Ramos (cell line): ENCODE measurements around the gene DIP2C.
"Not testable (repeated sequence)": the region's sequence is repeated elsewhere in the genome, so short reads cannot be mapped to it uniquely, and the experiment has no call there.

ENCODE experiments used
- in situ Hi-C: fragments of 300-500 bp; cut with MboI; formaldehyde crosslinking; loops from one replicate; pipeline ENCODE4 v1.14.3; 2022; ENCODE audit warnings: low sequenced_read_pairs; ENCODE audit not compliant: unreplicated experiment

The DIP2C gene

DNA sequence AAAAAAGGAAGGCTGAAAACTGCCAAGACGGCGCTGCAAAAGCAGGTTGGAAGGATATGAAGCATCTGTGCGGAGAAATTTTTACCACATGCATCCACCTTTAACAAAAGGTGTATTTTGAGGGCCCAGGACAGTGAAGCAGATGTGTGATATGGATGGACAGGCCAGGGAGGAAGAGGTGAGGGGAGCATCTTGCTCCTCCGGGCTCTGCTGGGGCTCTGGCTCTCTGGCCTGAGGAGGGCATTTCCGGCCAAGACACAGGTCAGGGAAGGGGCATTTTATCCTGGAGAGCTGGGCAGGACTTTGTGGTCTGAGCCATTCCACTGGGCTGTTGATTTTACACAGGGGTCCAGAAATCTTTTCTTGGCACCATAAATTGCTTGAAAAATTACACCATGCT, 379.1 kb downstream of the DIP2C start:
- in situ Hi-C loops, result no loop called here

DNA sequence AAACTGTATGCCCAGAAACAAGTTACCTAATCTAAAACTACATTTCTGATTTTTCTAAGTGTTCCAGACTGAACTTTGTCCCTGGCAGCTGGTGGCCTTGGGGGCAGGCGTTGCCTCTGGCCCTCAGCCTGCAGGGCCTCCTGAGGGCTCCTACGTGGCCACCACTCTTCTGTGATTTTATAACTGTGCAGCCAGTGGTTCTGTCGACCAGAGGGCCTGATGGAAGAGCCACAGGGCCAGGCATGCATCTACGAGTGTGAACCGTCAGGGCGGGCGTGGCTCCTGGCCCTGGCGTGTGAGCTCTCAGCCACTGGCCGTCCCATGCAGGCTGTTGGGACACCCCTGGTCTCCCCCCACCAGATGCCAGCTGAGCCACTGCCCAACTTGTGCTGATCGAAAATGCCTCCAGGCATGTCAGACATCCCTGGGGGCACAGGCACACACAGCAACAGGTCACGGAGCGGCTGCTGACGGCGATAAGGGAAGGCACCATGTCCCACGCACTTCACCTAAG, 380.8 kb downstream of the DIP2C start:
- in situ Hi-C loops, result no loop called here

DNA sequence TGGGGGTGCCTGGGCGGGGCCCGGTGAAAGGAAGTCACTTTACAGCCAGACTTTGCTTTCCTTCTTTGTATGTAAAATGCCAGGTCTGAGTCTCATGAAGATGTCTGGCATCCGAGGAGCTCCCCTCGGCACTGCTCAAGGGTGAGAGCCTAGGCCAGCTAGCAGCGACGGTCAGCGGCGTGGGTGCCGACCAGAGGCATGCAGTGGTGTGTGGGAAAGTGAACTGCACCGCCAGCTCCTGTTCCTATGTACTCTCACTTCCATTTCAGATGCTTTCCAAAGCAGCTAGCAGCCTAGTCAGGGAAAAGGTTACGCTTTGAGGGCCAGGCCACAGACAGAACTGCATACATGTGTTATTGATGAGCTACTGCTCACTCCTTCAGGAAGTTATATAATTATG, 381.4 kb downstream of the DIP2C start:
- in situ Hi-C loops, result no loop called here

DNA sequence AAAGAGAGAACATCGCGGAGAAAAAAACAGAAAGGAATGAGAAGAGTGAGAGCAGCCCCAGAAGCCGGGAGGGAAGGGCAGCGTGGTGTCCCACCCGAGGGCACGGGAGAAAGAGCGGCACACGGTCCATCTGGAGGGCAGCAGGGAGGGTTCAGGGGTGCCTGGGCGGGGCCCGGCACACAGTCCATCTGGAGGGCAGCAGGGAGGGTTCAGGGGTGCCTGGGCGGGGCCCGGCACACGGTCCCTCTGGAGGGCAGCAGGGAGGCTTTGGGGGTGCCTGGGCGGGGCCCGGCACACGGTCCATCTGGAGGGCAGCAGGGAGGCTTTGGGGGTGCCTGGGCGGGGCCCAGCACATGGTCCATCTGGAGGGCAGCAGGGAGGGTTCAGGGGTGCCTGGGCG, 381.8 kb downstream of the DIP2C start:
- in situ Hi-C loops, result no loop called here

DNA sequence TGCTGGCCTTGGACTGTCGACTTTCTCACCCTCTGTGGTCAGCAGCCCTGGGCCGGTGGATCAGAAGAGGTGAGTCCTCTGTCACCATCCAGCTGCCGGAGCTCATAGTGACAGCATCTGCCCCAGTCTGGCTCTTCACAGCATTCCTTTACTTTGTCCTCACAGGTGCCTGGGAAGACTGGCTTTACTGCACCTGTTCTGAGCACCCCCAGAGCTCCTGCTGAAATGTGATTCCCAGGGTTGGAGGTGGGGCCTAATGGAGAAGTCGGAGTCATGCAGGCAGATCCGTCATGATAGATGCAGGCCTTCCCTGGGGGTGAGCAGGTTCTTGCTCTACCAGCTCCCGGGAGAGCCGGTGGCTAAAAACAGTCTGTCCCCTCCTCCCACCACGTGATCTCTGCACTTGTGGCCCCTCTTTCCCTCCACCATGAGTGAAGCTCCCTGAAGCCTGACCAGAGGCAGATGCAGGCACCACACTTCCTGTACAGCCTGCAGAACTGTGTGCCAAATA, 382.7 kb downstream of the DIP2C start:
- in situ Hi-C loops, result no loop called here

DNA sequence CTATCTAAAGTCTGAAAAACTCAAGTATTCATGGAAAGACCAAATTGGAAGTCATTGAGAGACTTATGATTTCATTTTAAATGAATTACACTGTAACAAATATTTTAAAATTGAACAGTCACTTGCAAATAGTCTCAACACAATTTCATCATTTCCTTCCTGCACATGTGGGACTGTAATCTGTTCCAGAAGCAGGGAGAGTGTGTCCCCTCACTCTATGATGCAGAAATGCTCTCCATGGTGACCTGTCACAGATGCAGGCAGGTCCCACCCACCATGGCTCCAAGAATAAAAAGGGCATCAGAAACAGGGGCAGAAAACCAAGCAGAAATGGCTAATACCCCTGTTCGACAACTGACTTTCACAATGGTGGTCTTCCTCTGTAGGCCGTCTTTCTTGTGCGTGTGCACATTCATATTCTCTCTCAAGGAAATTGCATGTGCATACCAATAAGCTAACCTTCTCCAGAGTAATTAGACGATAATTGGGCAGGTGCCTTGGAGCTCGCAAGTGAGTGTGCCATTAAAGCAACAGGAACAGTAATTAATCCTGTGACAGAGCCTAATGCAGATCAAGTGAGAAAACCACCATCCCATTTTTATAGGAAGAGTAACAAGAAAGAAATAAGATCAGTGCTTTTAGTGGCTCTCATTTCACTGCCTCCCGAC, 383.3 kb downstream of the DIP2C start:
- in situ Hi-C loops, result no loop called here

DNA sequence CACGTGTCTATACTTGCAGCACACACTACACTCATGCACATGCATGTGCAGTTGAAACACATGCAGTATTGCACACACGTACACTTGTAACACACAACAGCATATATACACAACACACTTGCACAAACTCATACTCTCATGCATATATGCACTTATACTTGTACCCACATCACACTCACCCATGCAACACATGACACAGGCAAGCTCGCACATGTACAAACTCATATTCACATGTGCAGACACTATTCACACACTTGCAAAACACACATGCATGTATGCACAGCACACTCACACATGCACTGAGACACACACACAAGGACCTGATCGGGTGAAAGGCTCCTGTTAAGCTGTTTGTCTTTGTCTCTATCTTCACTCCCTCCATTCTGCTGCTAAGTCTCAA, 384.4 kb downstream of the DIP2C start:
- in situ Hi-C loops, result no loop called here

DNA sequence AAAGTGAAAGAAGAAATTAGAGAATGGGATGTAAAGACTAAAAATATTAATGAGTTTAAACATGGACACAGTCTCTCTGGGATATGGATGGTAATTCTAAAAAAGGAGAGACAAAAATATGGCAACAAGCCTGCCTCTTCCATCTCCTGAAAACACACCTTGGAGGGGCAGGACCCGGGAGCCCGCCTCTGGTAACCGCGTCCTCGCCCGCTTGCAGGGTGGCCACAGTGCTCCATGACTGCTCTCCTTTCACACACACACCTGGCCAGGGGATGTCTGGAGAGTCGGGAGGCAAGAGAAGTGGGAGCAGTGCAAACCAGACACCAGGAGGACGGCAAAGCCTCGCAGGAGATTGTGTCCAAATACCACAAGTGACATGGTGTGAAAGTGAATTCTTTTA, 387.9 kb downstream of the DIP2C start:
- in situ Hi-C loops, result no loop called here

DNA sequence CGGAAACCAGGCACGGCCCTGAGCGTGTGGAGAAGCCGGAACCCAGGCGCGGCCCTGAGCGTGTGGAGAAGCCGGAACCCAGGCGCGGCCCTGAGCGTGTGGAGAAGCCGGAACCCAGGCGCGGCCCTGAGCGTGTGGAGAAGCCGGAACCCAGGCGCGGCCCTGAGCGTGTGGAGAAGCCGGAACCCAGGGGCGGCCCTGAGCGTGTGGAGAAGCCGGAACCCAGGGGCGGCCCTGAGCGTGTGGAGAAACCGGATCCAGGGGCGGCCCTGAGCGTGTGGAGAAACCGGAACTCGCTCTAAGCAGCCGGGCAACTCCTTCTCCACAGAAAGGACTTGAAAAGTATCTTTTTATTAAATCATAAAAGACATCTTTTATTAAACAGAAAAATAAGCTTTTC, 388.9 kb downstream of the DIP2C start:
- in situ Hi-C loops, result not testable (repeated sequence)

DNA sequence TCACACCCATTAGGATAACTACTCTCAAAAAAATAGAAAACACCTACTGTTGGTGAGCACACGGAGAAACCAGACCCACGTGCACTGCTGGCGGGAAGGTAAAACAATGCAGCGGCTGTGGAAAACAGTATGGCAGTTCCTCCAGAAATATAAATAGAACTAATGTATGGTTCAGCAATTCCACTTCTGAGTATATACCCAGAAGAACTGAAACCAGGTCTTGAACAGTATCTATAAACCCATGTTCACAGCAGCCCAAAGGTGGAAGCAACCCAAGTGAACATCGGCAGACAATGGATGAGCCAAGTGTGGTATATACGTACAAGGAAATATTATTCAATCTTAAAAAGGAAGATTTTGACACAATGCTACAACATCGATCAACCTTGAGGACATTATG, 389.5 kb downstream of the DIP2C start:
- in situ Hi-C loops, result no loop called here

DNA sequence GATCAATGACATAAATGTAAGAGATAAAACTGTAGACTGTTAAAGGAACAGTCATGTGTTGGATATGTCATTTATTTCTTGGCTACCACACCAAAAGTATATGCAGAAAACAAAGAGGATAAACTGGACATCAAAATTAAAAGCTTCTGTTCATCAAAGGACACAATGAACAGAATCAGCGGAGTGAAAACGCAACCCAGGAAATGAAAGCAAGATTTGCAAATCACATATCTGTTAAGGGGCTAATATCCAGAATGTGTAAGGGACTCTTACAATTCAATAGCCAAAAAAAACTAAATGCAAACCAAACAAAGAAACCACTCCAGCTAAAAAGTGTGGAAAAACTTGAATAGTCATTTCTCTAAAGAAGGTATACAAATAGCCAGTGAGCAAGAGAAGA, 390.0 kb downstream of the DIP2C start:
- in situ Hi-C loops, result no loop called here

DNA sequence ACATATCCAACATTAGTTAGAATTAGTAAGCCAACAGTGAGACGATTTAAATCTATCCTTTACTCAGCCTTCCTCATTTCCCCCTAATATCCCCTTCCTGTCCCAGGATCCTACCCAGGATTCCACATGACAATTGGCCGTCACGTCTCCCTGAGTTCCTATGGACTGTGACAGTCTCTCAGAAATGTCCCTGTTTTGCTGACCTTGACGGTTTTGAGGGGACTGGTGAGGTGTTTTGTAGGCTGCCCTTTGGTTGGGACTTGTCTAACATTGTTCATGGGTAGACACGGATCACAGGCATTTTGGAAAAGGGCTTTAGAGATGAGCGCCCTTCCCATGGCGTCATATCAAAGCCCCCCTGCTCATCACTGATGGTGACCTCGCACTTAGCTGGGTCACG, 391.4 kb downstream of the DIP2C start:
- in situ Hi-C loops, result no loop called here

DNA sequence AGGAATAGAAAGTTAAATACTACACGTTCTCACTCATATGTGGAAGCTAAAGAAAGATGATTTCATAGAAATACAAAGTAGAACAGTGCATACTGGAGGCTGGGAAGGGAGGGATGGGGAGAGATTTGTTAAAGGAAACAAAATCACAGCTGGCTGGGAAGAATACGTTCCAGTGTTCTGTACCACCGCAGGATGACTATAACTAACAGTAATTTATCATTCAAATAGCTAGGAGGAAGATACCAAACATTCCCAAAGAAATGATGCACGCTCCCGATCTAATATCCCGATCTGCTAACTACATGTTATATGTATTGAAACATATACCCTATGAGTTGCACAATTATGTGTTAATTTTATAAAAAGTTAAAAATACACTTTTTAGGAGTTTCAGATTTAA, 391.9 kb downstream of the DIP2C start:
- in situ Hi-C loops, result no loop called here

DNA sequence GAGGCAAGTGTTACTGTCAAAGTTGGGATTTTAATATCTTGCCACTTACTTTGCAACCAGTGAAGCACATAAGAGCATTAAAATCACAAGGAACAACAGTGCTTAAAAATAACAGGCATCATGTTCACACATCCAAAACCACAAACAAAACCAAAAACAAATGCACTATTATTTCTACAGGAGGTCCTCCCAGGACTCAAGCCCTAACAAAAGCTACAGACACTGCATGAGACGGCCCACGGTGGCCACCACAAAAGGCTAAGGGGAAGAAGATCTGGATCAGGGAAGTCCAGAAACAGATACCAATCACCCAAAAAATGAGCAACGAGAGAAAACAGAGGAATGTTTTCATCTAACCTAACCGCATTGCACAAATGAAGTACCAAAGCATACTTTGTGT, 395.8 kb downstream of the DIP2C start:
- in situ Hi-C loops, result no loop called here

DNA sequence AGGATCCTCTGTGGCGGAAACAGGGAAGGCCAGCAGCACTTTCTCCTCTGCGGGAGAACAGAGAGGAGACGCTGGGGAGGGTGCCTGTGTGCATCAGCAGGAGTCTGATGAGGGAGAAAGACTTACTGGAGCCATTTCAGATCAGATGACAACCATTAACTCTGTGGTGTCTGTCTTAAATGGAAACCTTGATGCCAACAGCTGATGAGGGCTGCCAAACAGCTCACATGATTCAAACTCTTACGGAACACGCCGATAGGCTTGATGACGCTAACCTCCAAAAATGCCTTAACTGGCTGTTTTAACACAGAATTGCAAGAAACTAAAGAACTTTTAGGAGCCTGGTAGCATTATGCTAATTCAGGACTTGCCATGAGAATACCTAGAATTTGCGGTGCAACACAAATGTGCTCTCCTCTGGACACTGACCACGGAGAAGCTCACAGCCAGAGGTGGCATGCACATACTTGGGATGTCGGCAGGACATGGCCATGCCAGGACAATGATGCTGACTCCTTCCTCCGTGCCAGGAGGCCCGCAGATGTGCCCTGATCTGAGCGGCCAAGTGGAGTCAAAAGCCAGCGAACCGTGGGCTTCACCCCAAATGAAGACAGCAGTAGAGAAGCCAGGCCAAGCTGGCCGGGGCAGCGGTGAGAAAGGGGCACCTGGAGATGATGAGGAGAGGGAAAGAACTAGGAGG, 399.3 kb downstream of the DIP2C start:
- in situ Hi-C loops, result no loop called here

DNA sequence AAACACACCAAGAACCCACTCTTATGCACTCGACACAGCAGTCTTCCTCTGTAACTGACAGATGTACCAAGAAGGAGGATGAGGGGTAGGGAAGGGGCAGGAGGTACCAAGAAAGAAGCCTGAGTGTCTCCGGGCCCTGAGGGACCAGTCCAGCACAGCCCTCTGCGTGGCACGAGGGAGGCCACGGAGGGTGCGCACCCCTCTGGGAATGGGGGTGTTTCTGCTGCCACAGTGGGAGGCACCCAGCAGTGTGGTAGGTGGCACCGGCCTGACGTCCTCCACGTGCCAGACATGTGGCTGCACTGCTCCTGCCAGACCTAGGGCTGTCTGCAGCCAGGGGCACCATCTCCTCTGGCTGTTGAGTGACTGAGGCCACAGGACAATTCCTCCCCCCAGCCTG, 399.9 kb downstream of the DIP2C start:
- in situ Hi-C loops, result no loop called here

DNA sequence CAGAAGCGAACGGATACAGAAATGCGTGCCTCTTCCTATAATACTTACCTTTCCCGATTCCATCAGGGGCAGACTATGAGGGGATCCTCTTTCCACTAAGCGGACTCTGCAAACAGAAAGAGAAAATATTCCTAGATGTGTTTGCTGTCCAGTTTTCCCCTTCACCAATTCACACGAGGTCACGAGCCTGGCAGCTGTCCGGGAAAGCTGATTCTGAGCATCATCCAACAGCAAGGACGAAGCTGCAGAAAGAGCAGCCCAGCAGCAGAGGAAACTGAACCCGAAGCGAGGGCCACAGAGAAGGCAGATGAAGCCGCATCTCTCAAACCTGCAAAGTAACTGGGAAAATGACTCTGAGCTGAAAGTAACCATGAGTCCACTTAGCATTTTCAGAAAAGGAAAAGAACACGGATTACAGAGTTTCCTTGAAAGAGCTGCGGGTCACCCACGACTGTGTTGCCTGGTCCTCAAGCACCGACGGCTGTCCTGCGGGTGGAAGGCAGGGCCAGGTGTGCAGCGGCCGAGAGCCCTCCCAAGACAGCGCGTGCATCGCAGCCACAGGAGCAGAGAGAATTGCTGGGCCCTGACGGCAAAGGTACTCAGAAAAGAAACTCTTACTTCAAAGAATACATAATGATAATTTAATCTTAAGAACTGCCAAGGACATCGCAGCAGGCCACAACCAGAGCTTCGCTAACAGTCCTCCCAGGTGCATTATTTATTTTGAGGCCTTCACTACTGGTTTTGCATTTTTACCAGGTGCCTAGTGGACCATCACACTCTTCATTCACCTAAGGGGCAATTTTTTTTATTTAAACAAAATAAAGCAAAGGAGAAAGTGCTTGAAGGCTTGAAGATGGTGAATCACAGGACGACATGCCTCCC, 400.9 kb downstream of the DIP2C start:
- in situ Hi-C loops, result no loop called here

DNA sequence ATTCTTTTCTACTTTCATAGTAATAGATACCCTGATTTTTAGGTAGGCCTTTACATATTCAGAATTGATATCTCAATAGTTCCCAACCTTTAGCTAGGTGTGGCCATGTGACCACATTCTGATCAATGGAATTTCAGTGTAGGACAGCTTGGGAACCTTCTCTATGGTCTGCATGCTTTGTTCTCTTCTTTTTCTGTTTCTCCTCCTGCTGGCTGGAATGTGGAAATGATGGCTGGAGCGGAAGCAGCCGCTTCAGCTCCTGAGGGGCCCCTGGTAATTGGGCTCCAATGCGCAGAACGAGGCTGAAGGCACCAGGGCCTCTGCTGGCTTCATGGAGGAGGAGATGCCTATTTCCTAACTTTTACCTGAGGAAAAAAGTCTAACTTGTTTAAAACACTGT, 401.7 kb downstream of the DIP2C start:
- in situ Hi-C loops, result no loop called here

DNA sequence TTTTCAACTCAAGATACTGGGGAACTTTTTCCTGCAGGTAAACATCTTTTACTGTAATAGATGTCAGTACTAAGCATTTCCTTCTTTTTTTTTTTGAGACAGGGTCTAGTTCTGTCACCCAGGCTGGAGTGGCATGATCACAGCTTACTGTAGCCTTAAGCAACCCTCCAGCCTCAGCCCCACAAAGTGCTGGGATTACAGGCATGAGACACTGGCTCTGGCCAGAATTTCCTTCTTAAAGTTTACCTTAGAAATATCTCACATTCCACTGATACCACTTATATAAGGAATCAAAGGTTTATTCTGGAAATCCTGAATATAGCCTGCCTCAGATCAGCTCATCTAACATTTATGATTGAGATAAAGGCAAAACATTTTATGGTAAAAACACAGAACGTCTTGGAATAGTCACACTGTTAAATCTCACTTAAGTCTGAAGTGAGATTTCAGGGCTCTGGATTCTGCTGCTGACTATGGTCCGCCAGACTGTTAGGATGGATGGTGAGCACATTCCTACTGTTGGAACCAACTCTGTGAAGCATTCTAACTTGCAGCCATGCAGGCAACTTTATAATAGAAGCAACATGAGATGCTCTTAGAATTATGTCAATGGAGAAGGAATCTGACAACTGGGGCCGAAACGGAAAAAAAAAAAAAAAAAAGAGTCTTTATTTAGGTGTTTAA, 402.3 kb downstream of the DIP2C start:
- in situ Hi-C loops, result no loop called here

DNA sequence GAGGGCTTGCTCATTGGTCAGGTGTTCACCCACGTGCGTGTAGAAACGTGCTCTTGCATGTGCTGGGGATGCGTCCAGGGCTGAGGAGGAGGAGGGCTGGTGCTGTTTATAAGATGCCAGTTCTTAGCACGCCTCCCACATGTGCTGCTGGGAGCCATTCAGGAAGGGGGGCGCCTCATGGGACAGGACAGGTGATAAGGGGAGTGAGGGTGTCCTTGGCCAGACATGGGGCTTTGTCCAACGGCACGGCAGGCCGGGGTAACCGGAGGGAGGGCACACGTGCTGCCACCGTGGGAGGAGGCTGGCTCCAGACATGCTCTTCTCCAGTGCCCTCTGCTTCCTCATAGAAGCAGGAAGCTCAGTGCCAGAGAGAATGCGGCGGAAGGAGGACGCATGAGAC, 404.3 kb downstream of the DIP2C start:
- in situ Hi-C loops, result no loop called here
